Subcutaneous abdominal adipose tissue (tissue), 5 donors: ENCODE data around the gene ARMH2.
A peak's percentile ranks its signal among the peaks of the same experiment; 100 is the strongest.

Experiments
- H3K27ac ChIP-seq: one replicate; pipeline ENCODE4 v1.7.0; 2013; ENCODE audit warnings: low read depth, mild to moderate bottlenecking, inconsistent platforms, low read length, moderate library complexity
- H3K27me3 ChIP-seq, 5 donors: one replicate each; pipeline ENCODE4 v1.7.0; 2013; ENCODE audit warnings: low read length in 5 of 5, inconsistent platforms in 1 of 5; ENCODE audit not compliant: control insufficient read depth in 5 of 5, insufficient read depth in 4 of 5
- H3K36me3 ChIP-seq, 5 donors: one replicate each; pipeline ENCODE4 v1.7.0; 2013; ENCODE audit warnings: low read length in 5 of 5; ENCODE audit not compliant: control insufficient read depth in 5 of 5, insufficient read depth in 5 of 5
- H3K4me1 ChIP-seq, 5 donors: one replicate each; pipeline ENCODE4 v1.7.0; 2013; ENCODE audit warnings: low read length in 5 of 5, mild to moderate bottlenecking in 3 of 5, moderate library complexity in 1 of 5; ENCODE audit not compliant: control insufficient read depth in 5 of 5, insufficient read depth in 5 of 5
- H3K4me3 ChIP-seq, 5 donors: one replicate each; pipeline ENCODE4 v1.7.0; 2013; ENCODE audit warnings: low read length in 5 of 5, low read depth in 1 of 5
- H3K9ac ChIP-seq, 5 donors: one replicate each; pipeline ENCODE4 v1.7.0; 2013; ENCODE audit warnings: low read length in 5 of 5, mild to moderate bottlenecking in 4 of 5, moderate library complexity in 3 of 5
- H3K9me3 ChIP-seq, 5 donors: one replicate each; pipeline ENCODE4 v1.7.0; 2013; ENCODE audit warnings: low read length in 5 of 5; ENCODE audit not compliant: control insufficient read depth in 5 of 5
- donor health status: healthy.
- donor health status: healthy.
- donor health status: healthy.
- donor health status: healthy.
- donor health status: healthy.

Gene ARMH2

DNA sequence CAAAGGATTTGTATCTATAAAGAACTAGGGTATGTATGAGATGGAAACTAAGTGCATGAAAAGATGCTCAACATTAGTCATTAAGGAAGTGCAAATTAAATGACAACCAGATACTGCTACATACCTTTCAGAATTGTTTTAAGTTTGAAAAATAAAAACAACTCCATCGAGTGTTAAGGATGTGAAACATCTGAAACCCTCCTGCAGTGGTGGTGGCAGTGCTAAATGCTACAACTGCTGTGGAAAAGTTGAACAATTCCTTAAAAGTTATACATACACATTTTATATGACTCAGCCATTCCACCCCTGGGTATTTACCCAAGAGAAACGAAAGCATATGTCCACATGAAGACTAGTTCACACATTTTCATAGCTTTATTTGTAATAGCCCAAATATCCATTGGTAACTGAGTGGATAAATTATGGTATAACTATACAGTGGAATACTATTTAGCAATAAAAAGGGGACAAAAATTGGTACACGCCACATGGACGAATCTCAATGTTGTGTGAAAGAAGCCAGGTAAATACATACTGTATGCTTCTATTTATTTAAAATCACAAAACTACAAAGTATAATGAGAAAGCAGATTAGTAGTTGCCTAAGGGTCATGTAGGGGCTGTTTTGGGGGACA, 10.6 kb downstream of the ARMH2 start:
- peaks cover 22 to 34% (median 22%) of the 10 kb centered on the region in 5 donors for H3K36me3 ChIP-seq
- H3K4me1 ChIP-seq = no peaks in the 10 kb centered on the region
- no peak overlapping the region for H3K9ac ChIP-seq
- no peak overlapping the region for H3K4me3 ChIP-seq
- H3K9me3 ChIP-seq = no peaks in the 10 kb centered on the region
- no peaks in the 10 kb centered on the region for H3K27me3 ChIP-seq
- no peak overlapping the region for H3K27ac ChIP-seq

- Histone ChIP-seq H3K36me3 (peaks cover 7 to 35% (median 15%) of the 10 kb centered on the region in 5 donors), H3K9me3 (no peaks in the 10 kb centered on the region), H3K27ac (no peak overlapping the region), H3K9ac (no peak overlapping the region), H3K27me3 (no peaks in the 10 kb centered on the region), H3K4me1 (peaks cover 5 to 19% (median 13%) of the 10 kb centered on the region in 5 donors), H3K4me3 (no peak overlapping the region)
These were observed 18.5 kb downstream of the ARMH2 start for GRCh38 chr6:24780206-24780605.

DNA sequence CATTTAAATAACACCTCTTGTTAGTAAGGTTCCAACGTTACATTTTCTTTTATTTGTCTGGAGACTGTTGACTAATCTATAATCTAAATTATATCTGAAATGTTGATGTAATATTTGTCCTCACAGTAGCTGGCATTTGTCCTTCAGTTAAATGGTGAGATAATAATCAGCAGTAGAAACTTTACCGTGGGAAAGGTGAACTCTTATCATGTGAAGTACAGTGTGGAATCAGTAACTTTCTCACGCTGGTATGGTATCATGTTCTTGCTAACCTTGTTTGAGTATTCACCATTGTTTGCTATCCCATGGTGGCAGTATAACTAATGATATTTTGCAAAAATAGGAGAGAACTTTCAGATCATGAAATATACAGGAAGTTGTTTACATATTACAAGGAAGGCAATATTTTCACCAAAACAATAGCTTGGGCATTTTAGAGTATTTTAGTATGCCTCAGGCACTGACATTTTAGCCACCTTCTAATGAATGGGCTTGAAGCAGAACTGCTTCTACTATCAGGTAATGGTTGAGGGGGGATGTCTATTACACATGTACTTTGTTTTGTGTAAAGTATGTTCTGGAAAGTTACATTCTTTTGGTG, 19.2 kb downstream of the ARMH2 start:
- Histone ChIP-seq H3K36me3 (peaks cover 7 to 28% (median 11%) of the 10 kb centered on the region in 5 donors), H3K27me3 (no peaks in the 10 kb centered on the region), H3K9ac (no peak overlapping the region), H3K4me3 (no peak overlapping the region), H3K9me3 (no peaks in the 10 kb centered on the region), H3K27ac (no peak overlapping the region), H3K4me1 (peaks cover 5 to 21% (median 14%) of the 10 kb centered on the region in 5 donors)

GRCh38 chr6:24778878-24779277, 19.8 kb downstream of the ARMH2 start:
- Histone ChIP-seq H3K9me3 (no peaks in the 10 kb centered on the region), H3K4me1 (peaks cover 5 to 24% (median 18%) of the 10 kb centered on the region in 5 donors), H3K36me3 (peaks cover 5 to 21% (median 7%) of the 10 kb centered on the region in 5 donors), H3K27ac (no peak overlapping the region), H3K9ac (no peak overlapping the region), H3K27me3 (no peaks in the 10 kb centered on the region), H3K4me3 (no peak overlapping the region)

GRCh38 chr6:24778121-24778520, 20.6 kb downstream of the ARMH2 start:
- H3K27me3 ChIP-seq = no peaks in the 10 kb centered on the region
- H3K4me3 ChIP-seq = no peak overlapping the region
- no peak overlapping the region for H3K27ac ChIP-seq
- H3K9me3 ChIP-seq = no peaks in the 10 kb centered on the region
- peaks cover 5 to 16% (median 7%) of the 10 kb centered on the region in 5 donors for H3K36me3 ChIP-seq
- H3K9ac ChIP-seq = no peak overlapping the region
- peaks cover 5 to 24% (median 18%) of the 10 kb centered on the region in 5 donors for H3K4me1 ChIP-seq

GRCh38 chr6:24777227-24777626, 21.5 kb downstream of the ARMH2 start:
- Histone ChIP-seq H3K9me3 (no peaks in the 10 kb centered on the region), H3K4me3 (no peak overlapping the region), H3K27ac (no peak overlapping the region), H3K4me1 (peaks cover 5 to 24% (median 18%) of the 10 kb centered on the region in 5 donors), H3K27me3 (no peaks in the 10 kb centered on the region), H3K36me3 (peaks cover 5 to 7% (median 6%) of the 10 kb centered on the region in 5 donors), H3K9ac (no peak overlapping the region)

DNA sequence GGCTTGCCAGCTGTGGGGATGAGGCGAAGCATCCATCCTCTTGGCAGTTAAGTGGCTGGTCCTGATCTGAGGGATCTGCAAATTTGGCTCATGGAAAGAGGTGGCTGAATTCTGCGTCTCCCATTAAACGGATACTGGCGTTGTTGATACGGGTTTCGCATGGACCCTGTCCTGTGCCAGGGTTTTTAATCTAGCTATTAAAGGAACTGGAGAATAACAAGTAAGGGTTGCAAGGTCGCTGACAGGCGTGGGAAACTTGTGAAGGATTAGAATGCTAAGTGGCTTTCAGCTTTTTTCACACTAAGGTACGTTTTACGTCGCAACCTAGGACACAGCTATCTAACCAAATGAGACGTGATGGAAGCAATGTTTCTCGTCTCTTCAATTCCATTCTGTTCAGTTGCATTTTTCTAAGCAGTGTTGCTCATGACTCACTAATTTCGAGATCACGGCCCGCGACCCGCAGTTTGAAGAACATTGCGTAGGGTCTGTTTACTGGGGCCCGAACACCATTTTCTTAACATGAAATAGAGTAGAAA, 23.1 kb downstream of the ARMH2 start:
- Histone ChIP-seq H3K9ac (peak overlapping the region; percentile 81 to 99 (median 93)), H3K27ac (peak overlapping the region; percentile 96), H3K36me3 (peaks cover 0 to 5% (median 0%) of the 10 kb centered on the region in 5 donors), H3K27me3 (no peaks in the 10 kb centered on the region), H3K4me3 (peak overlapping the region; percentile 99 to 100 (median 100)), H3K9me3 (no peaks in the 10 kb centered on the region), H3K4me1 (peaks cover 5 to 24% (median 18%) of the 10 kb centered on the region in 5 donors)

GRCh38 chr6:24774696-24775519, 23.8 kb downstream of the ARMH2 start, which contains the start of gene GMNN:
TSS of gene GMNN (plus strand) at chr6:24774937. CDS start at chr6:24777247, 2,310 bp downstream.
- Histone ChIP-seq H3K27ac (peak within 1 kb of the TSS; percentile 96), H3K9ac (peak within 1 kb of the TSS; percentile 84 to 99 (median 98)), H3K4me1 (peaks cover 5 to 24% (median 18%) of the 10 kb centered on the region in 5 donors), H3K36me3 (peaks cover 0 to 5% (median 0%) of the 10 kb centered on the region in 5 donors), H3K9me3 (no peaks in the 10 kb centered on the region), H3K27me3 (no peaks in the 10 kb centered on the region), H3K4me3 (peak within 1 kb of the TSS; percentile 99 to 100 (median 100))

GRCh38 chr6:24768361-24768760, 30.4 kb downstream of the ARMH2 start:
- no peaks in the 10 kb centered on the region for H3K36me3 ChIP-seq

More at GRCh38 chr6:24768361-24768760, 30.4 kb downstream of the ARMH2 start:
- no peak overlapping the region for H3K4me3 ChIP-seq
- no peaks in the 10 kb centered on the region for H3K9me3 ChIP-seq
- H3K27ac ChIP-seq = no peak overlapping the region
- H3K27me3 ChIP-seq = no peaks in the 10 kb centered on the region
- H3K4me1 ChIP-seq = no peaks in the 10 kb centered on the region
- H3K9ac ChIP-seq = no peak overlapping the region
